Measurements from ENCODE around the gene HOXD4. TPM values are rescaled to one million over a fixed set of nuclear protein-coding genes. Genes with fewer than 3 reads are reported as not detected.

HOXD4 gene
- total and polyA plus RNA-seq, 12 donors: 0.13 to 1.6 (median 0.40) TPM; not detected in 2

- Histone ChIP-seq H3K27me3 (peaks cover 66 to 99% (median 98%) of the 10 kb centered on the region in 7 donors), H3K36me3 (no peaks in the 10 kb centered on the region), H3K4me1 (peaks cover 0 to 36% (median 22%) of the 10 kb centered on the region in 9 donors), H3K27ac (no peak overlapping the region), H3K4me3 (no peak overlapping the region), H3K9me3 (no peaks in the 10 kb centered on the region)
- DNase-seq (no peak), ATAC-seq (peak in 1 of 8 donors; percentile 28)
- intact Hi-C loops (cut with DNase I): no loop called here
- WGBS, 2 donors: 4 to 10% methylated on average over 25 of the region's 25 CpGs
- TF ChIP-seq CTCF (IDR thresholded peaks at IDR 0.05): no peak
Observed at GRCh38 chr2:176105730-176106580, 45.4 kb upstream of the HOXD4 start.

- TF ChIP-seq CTCF (IDR thresholded peaks at IDR 0.05): no peak
- Histone ChIP-seq H3K4me1 (peaks cover 0 to 36% (median 23%) of the 10 kb centered on the region in 9 donors), H3K4me3 (peak within 1 kb of the TSS in 5 of 10 donors; percentile 5 to 24 (median 12)), H3K27me3 (peaks cover 56 to 99% (median 98%) of the 10 kb centered on the region in 7 donors), H3K36me3 (no peaks in the 10 kb centered on the region), H3K27ac (no peak within 1 kb of the TSS), H3K9me3 (no peaks in the 10 kb centered on the region)
- intact Hi-C loops (cut with DNase I): no loop called here
- DNase-seq (no peak), ATAC-seq (no peak)
- WGBS, 2 donors: 2 to 3% methylated on average over 80 to 85 of the region's 85 CpGs
Observed at GRCh38 chr2:176106581-176107539, 44.5 kb upstream of the HOXD4 start, which contains the start of gene HOXD11. HOXD11 (plus strand) TSS chr2:176107280; CDS start chr2:176107356, 76 bp downstream.

GRCh38 chr2:176107731-176108181 is 43.6 kb upstream of the HOXD4 start:
- no peak for TF ChIP-seq CTCF (IDR thresholded peaks at IDR 0.05)
- DNase-seq: no peak

More at GRCh38 chr2:176107731-176108181, 43.6 kb upstream of the HOXD4 start:
- intact Hi-C loops (cut with DNase I): no loop called here
- H3K4me1 ChIP-seq: peaks cover 0 to 36% (median 23%) of the 10 kb centered on the region in 9 donors
- ATAC-seq: no peak
- H3K4me3 ChIP-seq: no peak overlapping the region
- H3K9me3 ChIP-seq: no peaks in the 10 kb centered on the region
- 2 to 4% methylated on average over 50 to 59 of the region's 59 CpGs for WGBS, 2 donors
- H3K36me3 ChIP-seq: no peaks in the 10 kb centered on the region
- no peak overlapping the region for H3K27ac ChIP-seq
- peaks cover 58 to 99% (median 98%) of the 10 kb centered on the region in 7 donors for H3K27me3 ChIP-seq

All from heart right ventricle (tissue), 16 donors.